Measurements from ENCODE around the gene GRM4. TPM values are rescaled to one million over a fixed set of nuclear protein-coding genes. Genes with fewer than 3 reads are reported as not detected.

The GRM4 gene
- total and polyA plus RNA-seq, 12 donors, result not detected

DNA sequence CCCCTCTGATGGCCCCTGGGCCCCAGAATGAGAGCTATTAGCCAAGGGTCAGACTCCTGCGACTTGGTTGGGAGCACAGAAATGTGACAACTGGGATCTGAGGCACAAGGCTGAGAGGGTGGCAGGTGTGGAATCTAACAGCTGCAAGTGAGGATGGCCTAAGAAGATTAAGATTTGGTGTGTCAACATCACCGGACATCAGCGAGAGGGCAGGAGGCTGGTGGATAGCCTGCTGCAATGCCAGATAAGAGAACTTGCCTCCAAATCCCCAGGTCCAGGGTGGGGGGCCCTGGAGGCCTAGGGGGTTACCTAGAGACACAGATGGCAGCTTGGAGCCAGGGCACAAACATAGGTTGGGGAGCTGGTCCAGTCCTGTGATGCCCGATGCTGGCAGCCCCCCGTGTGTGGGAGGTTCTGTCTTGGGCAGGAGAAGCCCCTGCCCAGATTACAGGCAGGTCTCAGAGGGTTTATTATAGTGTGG is 155.8 kb downstream of the GRM4 start:
- intact Hi-C loops (cut with DNase I), result no loop called here
- H3K27ac ChIP-seq, result no peak overlapping the region
- 36 to 40% methylated on average over 5 of the region's 5 CpGs for WGBS, 2 donors
- no peaks in the 10 kb centered on the region for H3K36me3 ChIP-seq
- H3K27me3 ChIP-seq, result peaks cover 0 to 83% (median 58%) of the 10 kb centered on the region in 7 donors
- no peaks in the 10 kb centered on the region for H3K4me1 ChIP-seq
- no peak for DNase-seq
- H3K4me3 ChIP-seq, result no peak overlapping the region
- no peak for TF ChIP-seq CTCF (IDR thresholded peaks at IDR 0.05)
- no peaks in the 10 kb centered on the region for H3K9me3 ChIP-seq
- no peak for ATAC-seq

- H3K4me3 ChIP-seq, result no peak overlapping the region
- no peak for TF ChIP-seq CTCF (IDR thresholded peaks at IDR 0.05)
- no peaks in the 10 kb centered on the region for H3K9me3 ChIP-seq
- DNase-seq (no peak), ATAC-seq (no peak)
- WGBS, 2 donors, result 69 to 73% methylated on average over 13 of the region's 13 CpGs
- no peaks in the 10 kb centered on the region for H3K36me3 ChIP-seq
- peaks cover 6 to 83% (median 53%) of the 10 kb centered on the region in 7 donors for H3K27me3 ChIP-seq
- intact Hi-C loops (cut with DNase I), result no loop called here
- no peak overlapping the region for H3K27ac ChIP-seq
- no peaks in the 10 kb centered on the region for H3K4me1 ChIP-seq
These were observed 156.7 kb downstream of the GRM4 start for GRCh38 chr6:33989016-33989854.

- no peak for TF ChIP-seq CTCF (IDR thresholded peaks at IDR 0.05)
- 53 to 69% methylated on average over 16 of the region's 16 CpGs for WGBS, 2 donors
- DNase-seq (no peak), ATAC-seq (no peak)
- H3K27ac ChIP-seq, result no peak overlapping the region
- peaks cover 7 to 83% (median 47%) of the 10 kb centered on the region in 7 donors for H3K27me3 ChIP-seq
- intact Hi-C loops (cut with DNase I), result no loop called here
- no peaks in the 10 kb centered on the region for H3K4me1 ChIP-seq
- no peaks in the 10 kb centered on the region for H3K36me3 ChIP-seq
- no peak overlapping the region for H3K4me3 ChIP-seq
- no peaks in the 10 kb centered on the region for H3K9me3 ChIP-seq
These were observed 157.5 kb downstream of the GRM4 start for GRCh38 chr6:33988121-33989015.

GRCh38 chr6:33987531-33988021 is 158.3 kb downstream of the GRM4 start:
- Histone ChIP-seq H3K27ac (no peak overlapping the region), H3K36me3 (no peaks in the 10 kb centered on the region), H3K27me3 (peaks cover 7 to 75% (median 40%) of the 10 kb centered on the region in 7 donors), H3K9me3 (no peaks in the 10 kb centered on the region), H3K4me1 (peaks cover 0 to 6% (median 0%) of the 10 kb centered on the region in 9 donors), H3K4me3 (no peak overlapping the region)
- intact Hi-C loops (cut with DNase I), result no loop called here
- ATAC-seq (no peak), DNase-seq (no peak)
- 83 to 85% methylated on average over 13 of the region's 13 CpGs for WGBS, 2 donors
- no peak for TF ChIP-seq CTCF (IDR thresholded peaks at IDR 0.05)

All from heart right ventricle (tissue), 16 donors.